Upper lobe of right lung (tissue), 1 donor: ENCODE measurements around the gene SLC27A4. TPM values are rescaled to one million over a fixed set of nuclear protein-coding genes. Genes with fewer than 3 reads are reported as not detected.

Experiments
- ATAC-seq: fragments of 200-7000 bp; cut with Tn5 transposase; one replicate; pipeline ENCODE4 v1.9.1; 2020; ENCODE audit warnings: mild to moderate bottlenecking, moderate library complexity
- DNase-seq: peaks from one replicate; pipeline ENCODE4 v3.0.0-alpha.2; 2020
- H3K27ac ChIP-seq: fragments of 200-600 bp; one replicate; pipeline ENCODE4 v1.8.0; 2022
- H3K27me3 ChIP-seq: fragments of 200-600 bp; one replicate; pipeline ENCODE4 v1.8.0; 2022; ENCODE audit warnings: mild to moderate bottlenecking
- H3K36me3 ChIP-seq: fragments of 200-600 bp; one replicate; pipeline ENCODE4 v1.8.0; 2022
- H3K4me1 ChIP-seq: fragments of 200-600 bp; one replicate; pipeline ENCODE4 v1.8.0; 2022
- H3K4me3 ChIP-seq: fragments of 200-600 bp; one replicate; pipeline ENCODE4 v1.8.0; 2022; ENCODE audit warnings: mild to moderate bottlenecking
- H3K9me3 ChIP-seq: fragments of 200-600 bp; one replicate; pipeline ENCODE4 v1.8.0; 2022
- CTCF ChIP-seq: fragments of 200-600 bp; IDR thresholded peaks from one replicate; pipeline ENCODE4 v1.8.0; 2022; ENCODE audit warnings: antibody characterized with exemption
- intact Hi-C: fragments of 100-400 bp; cut with DNase I; formaldehyde crosslinking; loops from one replicate; pipeline ENCODE4 v1.11.0; 2022
- total RNA-seq: library from RNA; stranded (reverse); fragmentation: NEBNext Ultra II Directional; extraction: Animal tissue kit (Norgen Biotek cat#: 25700); gene quantifications from one replicate; pipeline ENCODE4 v1.2.1, GENCODE V29; 2021
- donor health status: DM: no; HTN: yes; CAD: no; lungs with severe emphysema.

The SLC27A4 gene
- total RNA-seq, 1 donor from 2014 or later = 21.4 TPM

- H3K36me3 ChIP-seq = no peaks in the 10 kb centered on the region
- ATAC-seq (no peak), DNase-seq (no peak)
- no peak for TF ChIP-seq CTCF
- H3K9me3 ChIP-seq = no peaks in the 10 kb centered on the region
- peak overlapping the region; percentile 55 for H3K4me3 ChIP-seq
- H3K27me3 ChIP-seq = no peaks in the 10 kb centered on the region
- H3K4me1 ChIP-seq = peaks cover 24% of the 10 kb centered on the region
- H3K27ac ChIP-seq = peak overlapping the region; percentile 52
- intact Hi-C loops = loop anchor here (5.0 kb wide), 1 partner anchor 51 kb away; no protein-coding TSS in a partner anchor
These were observed 21.1 kb downstream of the SLC27A4 start for GRCh38 chr9:128361296-128361985.

GRCh38 chr9:128361986-128362646 is 21.8 kb downstream of the SLC27A4 start:
- H3K4me3 ChIP-seq = peak overlapping the region; percentile 55
- H3K27me3 ChIP-seq = no peaks in the 10 kb centered on the region
- DNase-seq = peak; percentile 87
- H3K36me3 ChIP-seq = no peaks in the 10 kb centered on the region
- H3K4me1 ChIP-seq = peaks cover 24% of the 10 kb centered on the region
- peak; percentile 92 for TF ChIP-seq CTCF
- intact Hi-C loops = loop anchor here (5.0 kb wide), 1 partner anchor 50 kb away; no protein-coding TSS in a partner anchor
- H3K9me3 ChIP-seq = no peaks in the 10 kb centered on the region
- peak; percentile 95 for ATAC-seq
- peak overlapping the region; percentile 52 for H3K27ac ChIP-seq

- Histone ChIP-seq H3K9me3 (no peaks in the 10 kb centered on the region), H3K27me3 (no peaks in the 10 kb centered on the region), H3K4me3 (no peak overlapping the region), H3K4me1 (peaks cover 24% of the 10 kb centered on the region), H3K27ac (no peak overlapping the region), H3K36me3 (no peaks in the 10 kb centered on the region)
- intact Hi-C loops = loop anchor here (5.0 kb wide), 1 partner anchor 50 kb away; no protein-coding TSS in a partner anchor
- ATAC-seq (no peak), DNase-seq (no peak)
- no peak for TF ChIP-seq CTCF
These were observed 22.4 kb downstream of the SLC27A4 start for GRCh38 chr9:128362774-128363173.

GRCh38 chr9:128365525-128365924 is 25.2 kb downstream of the SLC27A4 start:
- H3K4me3 ChIP-seq = no peak overlapping the region
- TF ChIP-seq CTCF = no peak
- no peak for ATAC-seq
- intact Hi-C loops = no loop called here
- peaks cover 29% of the 10 kb centered on the region for H3K4me1 ChIP-seq
- H3K36me3 ChIP-seq = no peaks in the 10 kb centered on the region
- H3K9me3 ChIP-seq = no peaks in the 10 kb centered on the region
- no peak overlapping the region for H3K27ac ChIP-seq
- DNase-seq = no peak
- no peaks in the 10 kb centered on the region for H3K27me3 ChIP-seq

GRCh38 chr9:128369024-128369706 is 28.8 kb downstream of the SLC27A4 start:
- Histone ChIP-seq H3K27ac (no peak overlapping the region), H3K4me3 (no peak overlapping the region), H3K36me3 (no peaks in the 10 kb centered on the region), H3K4me1 (peaks cover 31% of the 10 kb centered on the region), H3K27me3 (no peaks in the 10 kb centered on the region), H3K9me3 (no peaks in the 10 kb centered on the region)
- intact Hi-C loops = no loop called here
- no peak for DNase-seq
- no peak for ATAC-seq
- no peak for TF ChIP-seq CTCF
